IgD-negative memory B cell (primary cell): ENCODE results near the gene MACROD1. TPM values are rescaled to one million over a fixed set of nuclear protein-coding genes. Genes with fewer than 3 reads are reported as not detected.

ENCODE experiments used
- H3K27ac Mint-ChIP-seq, 3 donors: one replicate each; pipeline ENCODE4 v1.8.0; 2020 to 2022; ENCODE audit warnings: mild to moderate bottlenecking in 3 of 3, mixed read lengths in 3 of 3, moderate library complexity in 1 of 3
- H3K27me3 Mint-ChIP-seq: one replicate; pipeline ENCODE4 v1.8.0; 2021; ENCODE audit warnings: mixed read lengths
- H3K36me3 Mint-ChIP-seq: one replicate; pipeline ENCODE4 v1.8.0; 2020; ENCODE audit warnings: mild to moderate bottlenecking, mixed read lengths
- H3K4me1 Mint-ChIP-seq, 3 donors: one replicate each; pipeline ENCODE4 v1.8.0; 2020 to 2022; ENCODE audit warnings: mixed read lengths in 3 of 3, mild to moderate bottlenecking in 1 of 3
- H3K4me3 Mint-ChIP-seq, 4 donors: one replicate each; pipeline ENCODE4 v1.8.0; 2020 to 2022; ENCODE audit warnings: mild to moderate bottlenecking in 4 of 4, mixed read lengths in 4 of 4, moderate library complexity in 3 of 4
- H3K9me3 Mint-ChIP-seq, 3 donors: one replicate each; pipeline ENCODE4 v1.8.0; 2020 to 2021; ENCODE audit warnings: mixed read lengths in 3 of 3, mild to moderate bottlenecking in 1 of 3
- polyA plus RNA-seq: library from polyadenylated mRNA; unstranded; fragments of 300-500 nt; fragmentation: Illumina TruSeq; gene quantifications from one replicate; pipeline ENCODE4 v1.2.3, GENCODE V29; 2021

MACROD1 gene
- polyA plus RNA-seq, 1 donor from 2014 or later, result 9.7 TPM

DNA sequence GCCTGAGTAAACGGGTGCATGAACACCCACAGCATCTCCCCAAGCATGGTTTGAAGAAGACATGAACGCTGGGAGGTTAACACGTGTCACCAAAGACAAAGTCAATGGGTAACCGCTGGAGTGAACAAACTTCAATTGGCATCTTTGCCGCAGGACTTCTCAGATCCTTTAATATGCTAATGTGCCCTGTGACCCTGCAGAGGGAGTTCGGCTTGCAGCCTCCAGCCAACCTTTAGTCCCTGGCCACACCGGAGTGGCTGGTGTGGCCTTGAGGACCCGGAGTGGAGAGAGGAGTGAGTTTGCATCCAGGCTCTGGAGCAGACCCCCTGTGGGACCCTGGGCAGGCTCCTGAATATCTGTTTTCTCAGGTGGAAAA is 73.2 kb downstream of the MACROD1 start:
- no peaks in the 10 kb centered on the region for H3K9me3 Mint-ChIP-seq
- no peak overlapping the region for H3K4me3 Mint-ChIP-seq
- no peak overlapping the region for H3K27ac Mint-ChIP-seq
- no peaks in the 10 kb centered on the region for H3K36me3 Mint-ChIP-seq
- H3K4me1 Mint-ChIP-seq, result no peaks in the 10 kb centered on the region
- peaks cover 7% of the 10 kb centered on the region for H3K27me3 Mint-ChIP-seq

DNA sequence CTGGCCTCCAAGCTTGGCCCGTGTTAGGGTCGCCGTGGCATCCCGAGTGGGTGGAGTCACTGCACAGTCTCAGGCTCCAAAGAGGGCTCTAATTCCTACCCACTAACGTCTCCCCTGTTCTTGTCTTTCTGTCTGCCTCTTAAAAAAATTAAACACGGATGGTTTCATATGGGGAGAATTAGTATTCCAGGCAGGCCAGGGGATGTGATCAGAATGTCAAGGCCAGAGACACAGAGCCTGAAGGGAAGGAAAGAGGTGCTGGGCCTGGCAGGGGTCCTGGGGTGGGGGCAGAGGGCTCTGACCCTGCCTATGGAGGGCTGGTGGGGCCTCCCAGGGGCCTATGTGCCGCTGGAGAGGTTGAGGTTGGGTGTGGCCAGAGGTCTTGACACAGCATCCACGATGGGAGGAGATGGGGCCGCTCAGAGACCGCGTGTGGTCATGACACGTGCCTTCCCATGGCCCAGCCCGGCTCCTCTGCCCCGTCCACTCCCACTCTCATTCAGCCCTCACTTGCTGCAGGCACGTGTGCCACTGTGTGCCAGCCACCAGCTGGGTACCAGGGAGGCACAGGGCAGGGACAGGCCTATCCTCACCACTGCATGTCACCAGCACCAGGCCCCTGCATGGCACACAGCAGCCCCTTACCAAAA is 73.7 kb downstream of the MACROD1 start:
- Mint-ChIP-seq H3K27me3 (peaks cover 5% of the 10 kb centered on the region), H3K4me3 (no peak overlapping the region), H3K4me1 (no peaks in the 10 kb centered on the region), H3K36me3 (no peaks in the 10 kb centered on the region), H3K27ac (no peak overlapping the region), H3K9me3 (no peaks in the 10 kb centered on the region)

DNA sequence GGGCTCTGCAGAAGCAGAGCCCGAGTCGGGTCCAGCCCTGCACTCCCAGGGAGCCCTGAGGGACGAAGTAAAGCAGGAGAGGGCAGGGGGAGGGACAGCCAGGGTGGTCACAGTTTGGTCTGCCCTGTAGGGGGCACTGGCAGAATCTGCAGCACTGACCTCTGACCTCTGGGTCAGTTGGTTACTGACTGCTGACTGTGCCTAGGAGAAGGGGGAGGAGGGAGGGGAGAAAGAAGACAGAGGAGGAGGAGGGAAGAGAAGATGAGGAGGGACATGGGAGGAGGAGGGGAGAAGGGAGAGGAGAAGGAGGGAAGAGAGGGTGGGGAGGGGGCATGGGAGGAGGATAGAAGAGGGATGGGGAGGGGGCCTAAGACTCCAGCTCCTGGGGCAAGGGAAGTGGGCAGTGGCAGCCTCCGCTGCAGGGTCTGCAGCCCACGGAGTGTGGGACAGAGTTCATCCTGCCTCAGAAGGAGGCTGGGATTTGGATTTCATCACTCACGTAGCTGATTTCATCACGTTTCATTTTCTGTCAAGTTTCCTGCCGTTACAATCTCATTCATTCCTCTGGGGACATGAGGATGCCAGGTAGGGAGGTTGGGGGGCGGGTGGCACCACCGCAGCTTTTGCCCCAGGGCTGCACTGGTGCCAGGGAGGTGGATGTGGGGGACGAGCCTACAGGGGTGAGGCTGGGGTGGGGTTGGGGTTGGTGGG is 75.0 kb downstream of the MACROD1 start:
- no peaks in the 10 kb centered on the region for H3K4me1 Mint-ChIP-seq
- no peaks in the 10 kb centered on the region for H3K36me3 Mint-ChIP-seq
- H3K4me3 Mint-ChIP-seq, result no peak overlapping the region
- no peaks in the 10 kb centered on the region for H3K9me3 Mint-ChIP-seq
- no peak overlapping the region for H3K27ac Mint-ChIP-seq
- peaks cover 5% of the 10 kb centered on the region for H3K27me3 Mint-ChIP-seq

DNA sequence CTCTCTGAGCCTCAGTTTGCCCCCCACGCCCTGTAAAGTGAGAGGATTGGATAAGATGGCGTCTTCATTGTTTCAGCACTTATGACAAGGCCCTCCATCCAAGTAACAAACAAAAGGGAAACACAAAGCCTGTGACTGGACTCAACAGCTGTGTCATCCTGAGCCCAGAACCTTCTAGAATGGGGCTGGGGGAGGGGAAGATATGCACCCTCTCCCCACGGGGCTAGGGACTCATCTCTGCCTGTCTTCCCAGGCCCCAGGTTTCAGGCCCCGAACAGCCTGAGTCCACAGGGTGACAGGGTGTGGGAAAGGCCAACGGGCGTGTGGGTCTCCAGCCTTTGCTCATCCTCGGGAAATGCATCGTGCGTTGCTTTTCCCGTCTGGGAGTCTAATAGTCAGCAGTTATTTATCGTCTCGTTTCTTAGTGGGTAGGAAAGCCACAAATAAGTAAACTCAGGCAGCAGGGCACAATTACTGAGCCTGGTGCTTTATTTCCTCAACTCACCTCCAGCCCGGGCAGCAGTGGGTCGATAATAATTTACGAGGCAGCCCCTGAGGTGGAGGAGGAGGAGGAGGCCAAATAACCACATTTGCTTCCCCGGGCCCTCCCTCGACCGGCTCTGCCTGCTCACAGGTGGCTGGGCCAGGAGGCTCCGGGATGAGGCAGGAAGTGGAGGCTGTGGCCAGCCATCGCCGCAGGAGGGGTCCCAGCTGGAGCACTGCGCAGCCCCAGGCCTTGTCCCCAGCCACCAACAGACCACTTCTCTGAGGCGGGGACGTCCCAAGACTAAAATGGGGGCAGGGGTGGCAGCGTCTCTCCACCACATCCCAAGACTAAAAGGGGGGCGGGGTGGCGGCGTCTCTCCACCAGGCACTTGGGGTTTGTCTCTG is 75.8 kb downstream of the MACROD1 start:
- Mint-ChIP-seq H3K4me3 (no peak overlapping the region), H3K36me3 (no peaks in the 10 kb centered on the region), H3K27me3 (peaks cover 5% of the 10 kb centered on the region), H3K9me3 (no peaks in the 10 kb centered on the region), H3K27ac (peak overlapping the region in 1 of 3 donors; percentile 62), H3K4me1 (no peaks in the 10 kb centered on the region)

DNA sequence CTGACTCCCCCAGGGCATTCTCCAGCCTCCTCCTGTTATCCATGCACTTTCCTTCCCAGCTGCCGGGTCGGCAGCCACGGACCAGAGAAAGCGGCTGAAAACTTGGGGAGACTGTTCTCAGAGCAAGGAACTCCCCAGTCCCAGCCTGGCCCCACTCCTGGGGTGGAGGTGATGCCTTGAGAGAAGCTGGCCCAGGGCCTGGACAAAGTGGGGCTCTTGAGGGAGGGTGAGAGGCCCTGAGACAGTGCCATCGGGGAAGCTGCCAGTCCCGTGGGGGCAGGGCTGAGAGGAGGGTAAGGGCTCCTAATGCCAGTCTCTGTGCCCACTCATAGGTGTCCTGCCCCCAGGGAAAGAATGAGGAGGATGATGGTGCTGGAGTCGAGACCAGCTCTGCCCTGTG is 76.4 kb downstream of the MACROD1 start:
- Mint-ChIP-seq H3K27me3 (peaks cover 5% of the 10 kb centered on the region), H3K27ac (no peak overlapping the region), H3K36me3 (no peaks in the 10 kb centered on the region), H3K9me3 (no peaks in the 10 kb centered on the region), H3K4me3 (no peak overlapping the region), H3K4me1 (no peaks in the 10 kb centered on the region)

DNA sequence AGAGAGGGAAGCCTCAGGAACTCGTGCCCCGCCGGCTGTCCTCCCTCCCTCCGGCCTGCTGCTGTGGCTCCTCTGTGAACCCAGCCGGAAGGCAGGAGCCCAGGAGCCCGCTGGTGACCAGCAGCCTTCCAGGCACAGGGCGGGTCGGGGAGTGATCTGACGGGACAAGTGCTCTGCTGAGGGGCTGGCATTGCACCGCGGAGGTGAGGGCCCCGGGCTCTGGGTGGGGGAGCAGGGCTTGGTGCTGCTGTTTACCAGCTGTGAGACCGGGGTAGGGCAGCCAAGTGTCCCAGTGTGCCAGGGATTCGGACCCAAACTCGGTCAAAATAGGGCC is 76.9 kb downstream of the MACROD1 start:
- H3K4me3 Mint-ChIP-seq, result no peak overlapping the region

DNA sequence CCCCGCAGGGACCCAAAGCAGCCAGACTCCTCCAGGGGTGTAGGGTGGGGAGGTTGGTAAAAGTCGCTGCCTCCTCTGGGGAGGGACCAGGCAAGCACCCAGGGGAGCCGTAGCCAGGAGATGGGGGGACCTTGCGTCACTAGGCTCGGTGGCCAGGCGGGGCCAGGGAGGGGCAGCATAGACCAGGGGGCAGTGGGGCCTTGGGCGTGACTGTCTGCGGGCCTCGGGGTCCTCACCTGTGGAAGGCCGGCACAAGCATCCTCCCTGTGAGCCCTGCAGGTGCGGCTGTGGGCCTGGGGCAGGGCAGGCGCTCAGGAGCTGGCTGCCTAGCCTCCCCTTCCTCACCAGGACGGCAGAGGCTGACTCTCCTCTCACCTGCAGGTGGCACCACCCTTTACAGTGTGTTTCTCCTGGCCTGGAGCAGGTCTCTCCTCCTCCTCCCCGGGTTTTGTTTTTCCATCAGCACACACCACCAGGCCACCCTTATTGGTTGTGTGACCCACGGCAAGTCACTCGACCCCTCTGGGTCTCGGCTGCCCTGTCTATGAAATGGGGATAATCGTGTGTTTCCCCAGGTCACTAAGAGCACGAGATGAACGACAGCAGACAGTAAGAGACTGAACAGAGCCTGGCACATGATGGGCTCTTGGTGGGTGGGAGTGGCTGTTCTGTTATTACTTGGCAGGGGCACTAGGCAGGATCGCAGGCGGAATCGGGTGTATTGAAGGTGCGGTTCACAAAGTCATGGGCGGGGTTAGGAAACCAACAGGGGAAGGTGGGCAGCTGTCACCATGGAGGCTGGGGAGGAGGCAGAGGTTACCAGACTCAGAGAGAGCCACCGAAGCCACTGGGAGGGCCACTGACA is 77.5 kb downstream of the MACROD1 start:
- Mint-ChIP-seq H3K4me1 (no peaks in the 10 kb centered on the region), H3K36me3 (no peaks in the 10 kb centered on the region), H3K27ac (peak overlapping the region in 1 of 3 donors; percentile 19), H3K4me3 (no peak overlapping the region), H3K27me3 (peaks cover 5% of the 10 kb centered on the region), H3K9me3 (no peaks in the 10 kb centered on the region)

More for the DNA sequence above, 76.9 kb downstream of the MACROD1 start:
- Mint-ChIP-seq H3K9me3 (no peaks in the 10 kb centered on the region), H3K4me1 (no peaks in the 10 kb centered on the region), H3K27me3 (peaks cover 5% of the 10 kb centered on the region), H3K27ac (no peak overlapping the region), H3K36me3 (no peaks in the 10 kb centered on the region)

DNA sequence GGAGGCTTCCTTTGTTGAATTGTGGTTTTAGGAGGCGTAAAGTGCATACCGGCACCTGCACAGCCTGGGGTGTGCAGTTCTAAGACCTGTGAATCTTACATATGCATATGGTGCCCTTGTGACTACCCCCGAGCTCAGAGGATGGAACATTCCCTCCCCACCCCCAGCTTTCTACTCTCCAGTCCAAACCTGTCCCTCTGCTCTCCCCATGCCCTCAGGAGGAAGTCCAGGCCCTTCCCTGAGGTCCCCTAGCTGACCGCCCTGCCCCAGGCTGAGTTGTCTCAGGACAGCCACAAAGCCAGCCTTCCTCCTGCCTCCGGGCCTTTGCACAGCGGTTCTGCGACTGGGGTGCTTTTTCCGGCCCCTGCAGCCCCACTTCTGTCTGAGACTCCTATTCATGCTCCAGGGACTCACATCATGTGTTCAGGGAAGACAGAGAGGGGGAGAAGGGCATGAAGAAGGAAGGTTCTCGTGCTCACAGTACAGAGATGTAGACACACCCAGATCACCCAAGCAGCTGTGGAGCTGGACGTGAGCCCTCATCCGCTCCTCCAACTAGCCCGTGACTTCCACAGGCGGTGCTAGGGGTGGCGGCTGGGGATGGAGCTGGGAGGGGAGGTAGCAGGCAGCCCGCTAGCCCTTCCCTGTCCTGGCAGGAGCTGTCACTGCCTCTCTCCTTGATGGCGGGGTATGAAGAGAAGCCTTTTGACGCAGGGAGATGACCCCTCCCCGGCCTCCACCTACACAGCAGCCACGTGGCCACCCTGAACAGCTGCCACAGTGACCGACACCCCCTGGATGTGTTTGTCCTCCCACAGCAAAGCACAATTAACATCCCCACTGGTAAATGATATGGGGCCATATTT is 79.4 kb downstream of the MACROD1 start:
- Mint-ChIP-seq H3K4me1 (no peaks in the 10 kb centered on the region), H3K36me3 (no peaks in the 10 kb centered on the region), H3K27me3 (peaks cover 7% of the 10 kb centered on the region), H3K27ac (no peak overlapping the region), H3K9me3 (no peaks in the 10 kb centered on the region), H3K4me3 (peak overlapping the region in 1 of 4 donors; percentile 43)

DNA sequence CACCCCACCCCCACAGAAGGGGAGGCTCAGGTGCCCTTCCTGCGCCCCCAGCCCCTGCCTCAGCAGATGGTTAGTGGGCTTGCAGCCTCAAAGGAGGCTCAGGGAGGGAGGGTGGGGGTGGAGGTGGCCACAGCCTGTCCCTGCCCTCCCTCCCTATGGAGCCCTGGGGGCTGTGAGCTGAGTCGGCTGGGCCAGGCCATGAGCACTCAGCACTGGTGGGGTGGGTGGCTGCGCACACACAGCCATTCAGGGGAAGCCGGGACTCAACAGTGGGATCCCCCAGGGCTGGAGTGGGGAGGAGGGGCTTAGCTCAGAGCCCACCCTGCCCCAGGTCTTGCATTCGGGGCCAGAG is 80.0 kb downstream of the MACROD1 start:
- H3K9me3 Mint-ChIP-seq, result no peaks in the 10 kb centered on the region
- H3K27me3 Mint-ChIP-seq, result peaks cover 7% of the 10 kb centered on the region
- peaks cover 2% of the 10 kb centered on the region for H3K36me3 Mint-ChIP-seq
- no peak overlapping the region for H3K27ac Mint-ChIP-seq
- H3K4me1 Mint-ChIP-seq, result peaks cover 0 to 1% (median 0%) of the 10 kb centered on the region in 3 donors
- H3K4me3 Mint-ChIP-seq, result no peak overlapping the region

DNA sequence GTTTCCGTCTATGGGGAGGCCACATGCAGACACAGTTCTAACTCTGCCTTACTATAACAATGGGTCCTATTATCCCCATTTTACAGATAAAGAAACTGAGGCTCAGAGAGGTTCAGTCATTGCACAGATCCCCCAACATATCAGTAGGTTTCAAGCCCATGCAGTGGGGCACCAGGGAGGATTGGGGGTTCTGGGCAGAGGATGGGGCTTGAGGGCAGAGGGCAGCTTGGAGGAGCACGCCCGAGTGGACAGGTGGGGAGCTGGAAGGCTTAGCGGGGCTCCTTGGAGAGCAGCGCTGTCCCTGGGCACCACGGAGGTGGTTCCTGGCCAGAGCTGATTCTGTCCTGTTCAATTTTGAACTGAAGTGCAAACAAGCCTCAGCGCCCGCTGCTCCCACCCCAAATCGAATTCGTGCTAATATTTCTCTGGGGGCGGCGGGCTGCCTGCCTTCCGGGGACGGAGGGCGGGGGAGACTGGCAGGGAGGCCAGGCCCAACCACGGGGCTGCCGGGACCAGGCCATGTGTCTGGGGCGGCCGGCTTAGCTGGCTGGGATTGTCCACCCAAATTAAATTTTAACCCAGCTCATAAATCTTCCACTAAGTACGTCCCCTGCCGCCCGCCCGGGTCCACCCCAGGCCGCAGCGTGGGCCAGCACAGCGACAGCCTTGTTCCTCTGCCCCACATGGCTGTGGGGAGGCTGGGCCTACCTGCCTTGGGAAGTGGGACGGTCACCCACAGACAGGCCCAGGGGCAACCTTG is 80.8 kb downstream of the MACROD1 start:
- Mint-ChIP-seq H3K4me1 (peaks cover 0 to 1% (median 0%) of the 10 kb centered on the region in 3 donors), H3K4me3 (no peak overlapping the region), H3K36me3 (peaks cover 2% of the 10 kb centered on the region), H3K27ac (no peak overlapping the region), H3K9me3 (no peaks in the 10 kb centered on the region), H3K27me3 (peaks cover 7% of the 10 kb centered on the region)

DNA sequence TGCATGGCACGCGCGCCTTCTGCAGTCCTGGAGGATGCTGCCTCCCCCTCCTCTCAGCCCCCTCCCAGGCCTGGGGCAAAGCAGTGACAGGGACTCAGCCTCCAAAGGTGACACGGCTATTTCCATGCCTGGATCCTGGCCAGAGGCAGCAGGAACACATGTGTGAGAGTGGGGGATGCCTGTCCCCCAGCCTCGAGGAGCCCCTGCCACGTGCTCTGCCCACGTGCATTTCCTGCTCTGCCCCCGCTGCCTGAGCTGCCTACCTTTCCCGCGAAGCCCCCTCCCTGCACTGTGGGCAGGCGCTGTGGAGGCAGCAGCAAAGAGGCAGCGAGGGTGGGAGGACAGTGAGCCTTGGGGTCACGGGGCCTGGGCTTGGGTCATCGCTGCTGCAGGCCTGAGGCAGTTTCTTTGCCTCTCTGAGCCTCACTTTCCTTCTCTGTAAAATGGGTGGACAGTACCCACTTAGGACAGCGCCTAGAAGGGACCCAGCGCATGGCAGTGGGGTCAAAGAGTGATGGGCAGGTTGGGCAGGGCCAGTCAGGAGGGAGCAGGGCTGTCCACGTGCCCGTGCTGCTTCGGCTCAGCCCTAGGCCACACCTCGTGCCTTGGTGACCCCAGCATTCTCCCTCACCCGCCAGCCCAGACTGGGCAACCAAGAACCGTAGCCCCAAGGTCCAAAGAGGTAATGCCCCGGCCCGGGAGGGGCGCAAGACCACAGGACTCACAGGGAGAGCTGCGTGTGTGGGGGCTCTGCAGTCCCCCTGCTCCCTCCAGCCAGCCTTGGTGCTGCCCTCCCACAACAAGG is 81.6 kb downstream of the MACROD1 start:
- peak overlapping the region in 1 of 3 donors; percentile 62 for H3K27ac Mint-ChIP-seq

DNA sequence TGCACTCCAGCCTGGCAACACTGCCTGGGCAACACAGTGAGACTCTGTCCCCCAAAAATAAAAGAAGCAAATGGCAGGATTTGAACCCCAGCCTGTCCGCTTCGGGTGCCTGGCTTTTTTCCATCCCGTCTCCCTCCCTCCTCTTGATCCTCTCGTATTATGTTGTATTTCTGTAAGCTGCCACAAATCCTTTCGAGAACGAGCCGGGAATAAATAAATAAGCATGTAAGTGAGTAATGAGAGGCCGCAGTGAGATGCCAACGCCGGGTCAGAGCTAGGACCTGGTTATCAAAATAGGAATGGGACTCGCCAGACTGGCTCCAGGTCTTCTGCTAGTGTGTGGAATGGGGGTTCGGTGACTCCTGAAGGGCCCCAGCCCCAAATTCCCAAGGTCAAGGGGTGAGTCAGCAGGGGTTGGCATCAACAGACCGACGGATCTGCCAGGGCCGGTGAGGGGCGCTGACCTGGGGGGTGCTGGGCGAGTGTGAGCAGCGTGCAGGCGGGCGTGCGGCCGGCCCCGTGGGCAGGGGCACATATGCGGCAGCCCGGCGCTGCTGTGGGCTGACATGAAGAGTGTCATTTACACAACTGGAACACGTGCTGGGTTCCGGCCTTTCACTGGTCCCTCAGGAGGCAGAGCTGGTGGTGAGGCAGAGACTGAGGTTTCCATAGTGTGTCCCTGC is 82.4 kb downstream of the MACROD1 start:
- peaks cover 0 to 1% (median 0%) of the 10 kb centered on the region in 3 donors for H3K4me1 Mint-ChIP-seq
- no peaks in the 10 kb centered on the region for H3K9me3 Mint-ChIP-seq
- peaks cover 4% of the 10 kb centered on the region for H3K27me3 Mint-ChIP-seq
- peaks cover 2% of the 10 kb centered on the region for H3K36me3 Mint-ChIP-seq
- no peak overlapping the region for H3K4me3 Mint-ChIP-seq
- H3K27ac Mint-ChIP-seq, result peak overlapping the region in 1 of 3 donors; percentile 62

More for the DNA sequence above, 81.6 kb downstream of the MACROD1 start:
- H3K4me1 Mint-ChIP-seq, result peaks cover 0 to 1% (median 0%) of the 10 kb centered on the region in 3 donors
- H3K9me3 Mint-ChIP-seq, result no peaks in the 10 kb centered on the region
- H3K36me3 Mint-ChIP-seq, result peaks cover 2% of the 10 kb centered on the region
- peaks cover 6% of the 10 kb centered on the region for H3K27me3 Mint-ChIP-seq
- H3K4me3 Mint-ChIP-seq, result no peak overlapping the region
